GM18507 (cell line): Measurements from ENCODE around the gene MUC6.
A peak's percentile ranks its signal among the peaks of the same experiment; 100 is the strongest.

Experiments
- DNase-seq: peaks from one replicate; pipeline ENCODE4 v3.0.0; 2011; ENCODE audit warnings: low read depth; ENCODE audit not compliant: insufficient read length; ENCODE audit errors: extremely low spot score
- FAIRE-seq: peaks from 2 replicates; lab custom pipeline; 2011; peaks lifted over from hg19 to GRCh38; lab: Jason Lieb, UNC

MUC6 gene

GRCh38 chr11:997907-998306 is 38.6 kb downstream of the MUC6 start:
- DNase-seq (no peak), FAIRE-seq (no peak)

- DNase-seq (no peak), FAIRE-seq (peak; percentile 56)
These were observed 39.8 kb downstream of the MUC6 start for GRCh38 chr11:996681-997080.

- DNase-seq, result peak; percentile 73
- peak; percentile 86 for FAIRE-seq
These were observed 40.6 kb downstream of the MUC6 start for GRCh38 chr11:995752-996420.

- DNase-seq (no peak), FAIRE-seq (no peak)
These were observed 41.3 kb downstream of the MUC6 start for GRCh38 chr11:995044-995751.

- FAIRE-seq, result no peak
- no peak for DNase-seq
These were observed 42.8 kb downstream of the MUC6 start for GRCh38 chr11:993632-994167.

- DNase-seq, result no peak
- no peak for FAIRE-seq
These were observed 43.9 kb downstream of the MUC6 start for GRCh38 chr11:992577-992976.

- DNase-seq, result no peak
- no peak for FAIRE-seq
These were observed 44.7 kb downstream of the MUC6 start for GRCh38 chr11:991711-992307.

GRCh38 chr11:991034-991433 is 45.5 kb downstream of the MUC6 start:
- FAIRE-seq (no peak), DNase-seq (no peak)

- DNase-seq (no peak), FAIRE-seq (no peak)
These were observed 46.4 kb downstream of the MUC6 start for GRCh38 chr11:990101-990500.

GRCh38 chr11:987671-988070 is 48.8 kb downstream of the MUC6 start:
- FAIRE-seq (no peak), DNase-seq (no peak)

GRCh38 chr11:986952-987305 is 49.6 kb downstream of the MUC6 start:
- DNase-seq (no peak), FAIRE-seq (no peak)

- DNase-seq, result no peak
- FAIRE-seq, result no peak
These were observed 50.1 kb downstream of the MUC6 start for GRCh38 chr11:986270-986951.

- DNase-seq (no peak), FAIRE-seq (no peak)
These were observed 50.7 kb downstream of the MUC6 start for GRCh38 chr11:985848-986247.

- DNase-seq, result no peak
- FAIRE-seq, result no peak
These were observed 51.1 kb downstream of the MUC6 start for GRCh38 chr11:985406-985805.

GRCh38 chr11:984546-984945 is 52.0 kb downstream of the MUC6 start:
- FAIRE-seq, result no peak
- no peak for DNase-seq

GRCh38 chr11:981764-982163 is 54.8 kb downstream of the MUC6 start:
- DNase-seq (no peak), FAIRE-seq (no peak)

GRCh38 chr11:980438-981357 is 55.8 kb downstream of the MUC6 start:
- no peak for DNase-seq
- no peak for FAIRE-seq

- no peak for FAIRE-seq
These were observed 57.7 kb downstream of the MUC6 start for GRCh38 chr11:978781-979180.

More at GRCh38 chr11:978781-979180, 57.7 kb downstream of the MUC6 start:
- DNase-seq, result no peak
